ENCODE data around the gene SCRN1.

The SCRN1 gene, protein sequence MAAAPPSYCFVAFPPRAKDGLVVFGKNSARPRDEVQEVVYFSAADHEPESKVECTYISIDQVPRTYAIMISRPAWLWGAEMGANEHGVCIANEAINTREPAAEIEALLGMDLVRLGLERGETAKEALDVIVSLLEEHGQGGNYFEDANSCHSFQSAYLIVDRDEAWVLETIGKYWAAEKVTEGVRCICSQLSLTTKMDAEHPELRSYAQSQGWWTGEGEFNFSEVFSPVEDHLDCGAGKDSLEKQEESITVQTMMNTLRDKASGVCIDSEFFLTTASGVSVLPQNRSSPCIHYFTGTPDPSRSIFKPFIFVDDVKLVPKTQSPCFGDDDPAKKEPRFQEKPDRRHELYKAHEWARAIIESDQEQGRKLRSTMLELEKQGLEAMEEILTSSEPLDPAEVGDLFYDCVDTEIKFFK

DNA sequence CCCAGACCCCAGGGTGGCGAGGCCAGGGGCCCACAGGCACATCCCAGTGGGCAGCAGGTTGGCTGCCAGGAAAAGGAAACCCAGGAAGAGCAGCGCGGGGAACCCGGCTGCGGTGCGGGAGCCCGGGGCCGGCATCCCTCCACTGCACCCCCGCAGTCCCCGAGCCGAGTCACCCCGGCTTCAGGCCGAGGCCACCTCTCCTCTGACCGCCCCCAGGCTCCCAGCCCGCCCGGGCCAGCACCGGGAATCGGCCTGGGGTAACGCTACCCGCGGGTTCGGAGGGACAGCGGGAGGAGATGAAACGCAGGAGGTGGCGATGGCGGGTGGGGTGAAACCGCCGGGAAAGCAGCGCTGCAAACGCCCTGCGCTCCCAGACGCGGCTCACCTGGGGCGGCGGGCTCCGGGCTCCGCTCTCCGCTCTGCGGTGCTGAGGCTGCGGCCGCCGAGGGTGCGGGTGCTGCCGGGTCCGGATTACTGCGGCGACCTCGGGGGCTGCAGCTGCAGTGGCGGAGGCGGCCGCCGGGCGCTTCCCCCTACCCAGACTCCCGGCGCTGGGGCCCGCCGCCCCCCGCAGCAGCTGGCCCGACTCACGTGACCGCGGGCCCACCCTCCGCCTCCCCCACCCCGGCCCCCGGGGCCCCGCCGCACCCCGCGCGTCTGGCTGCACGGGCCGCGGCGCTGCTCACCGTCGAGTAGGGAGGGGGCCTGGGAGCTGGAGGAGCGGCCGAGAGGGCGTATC, at the start of gene SCRN1:
Gene SCRN1, minus strand, starts transcription at position 545 of the 739 bp plus-strand sequence. CDS start 20,734 bp downstream, outside the sequence.
- TF ChIP-seq ZFX (IDR thresholded peaks at IDR 0.05), result peak; percentile 62; the same call in 1 of the 2 replicates
- TF ChIP-seq, protein P1, sequence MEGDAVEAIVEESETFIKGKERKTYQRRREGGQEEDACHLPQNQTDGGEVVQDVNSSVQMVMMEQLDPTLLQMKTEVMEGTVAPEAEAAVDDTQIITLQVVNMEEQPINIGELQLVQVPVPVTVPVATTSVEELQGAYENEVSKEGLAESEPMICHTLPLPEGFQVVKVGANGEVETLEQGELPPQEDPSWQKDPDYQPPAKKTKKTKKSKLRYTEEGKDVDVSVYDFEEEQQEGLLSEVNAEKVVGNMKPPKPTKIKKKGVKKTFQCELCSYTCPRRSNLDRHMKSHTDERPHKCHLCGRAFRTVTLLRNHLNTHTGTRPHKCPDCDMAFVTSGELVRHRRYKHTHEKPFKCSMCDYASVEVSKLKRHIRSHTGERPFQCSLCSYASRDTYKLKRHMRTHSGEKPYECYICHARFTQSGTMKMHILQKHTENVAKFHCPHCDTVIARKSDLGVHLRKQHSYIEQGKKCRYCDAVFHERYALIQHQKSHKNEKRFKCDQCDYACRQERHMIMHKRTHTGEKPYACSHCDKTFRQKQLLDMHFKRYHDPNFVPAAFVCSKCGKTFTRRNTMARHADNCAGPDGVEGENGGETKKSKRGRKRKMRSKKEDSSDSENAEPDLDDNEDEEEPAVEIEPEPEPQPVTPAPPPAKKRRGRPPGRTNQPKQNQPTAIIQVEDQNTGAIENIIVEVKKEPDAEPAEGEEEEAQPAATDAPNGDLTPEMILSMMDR (conservative IDR thresholded peaks at IDR 0.05), result no peak
- peak within 1 kb of the TSS; percentile 75 for H3K27ac ChIP-seq

DNA sequence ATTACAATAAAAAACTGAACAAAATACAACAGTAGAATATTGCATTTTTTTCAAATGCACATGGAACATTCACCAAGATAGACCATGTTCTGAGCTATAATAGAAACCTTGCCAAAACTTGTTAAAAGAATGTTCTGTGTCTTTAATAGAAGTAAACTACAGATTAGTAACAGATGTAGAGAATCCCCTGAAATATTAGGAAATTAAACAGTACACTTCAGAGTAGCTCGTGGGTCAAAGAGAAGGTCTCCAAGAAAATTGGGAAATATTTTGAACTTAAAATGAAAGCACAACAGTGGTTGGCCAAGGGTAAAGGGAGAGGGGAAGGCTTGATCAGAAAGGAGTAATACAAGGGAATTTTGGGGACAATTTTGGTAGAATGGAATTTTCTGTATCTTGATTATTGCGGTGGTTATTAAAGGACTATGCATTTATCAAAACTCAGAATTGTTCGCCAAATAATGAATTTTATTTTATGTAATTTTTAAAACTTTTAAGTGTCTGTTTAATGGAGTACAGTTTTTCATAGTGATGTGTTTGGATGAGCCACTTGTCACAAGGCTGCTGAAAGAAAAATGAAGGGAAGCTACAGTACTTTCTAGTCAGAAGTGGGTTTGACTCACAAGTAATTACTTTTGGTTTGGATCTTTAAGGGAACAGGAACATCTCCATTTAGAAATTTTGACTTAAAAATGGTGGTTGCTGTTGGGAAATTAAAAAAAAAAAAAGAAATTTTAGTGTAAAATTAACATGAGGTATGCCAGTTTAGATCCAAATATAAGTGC, 48.8 kb upstream of the SCRN1 start:
- no peak for TF ChIP-seq ZFX (IDR thresholded peaks at IDR 0.05)
- TF ChIP-seq, protein P1 (conservative IDR thresholded peaks at IDR 0.05), result no peak
- H3K27ac ChIP-seq, result no peak overlapping the region

- no peak overlapping the region for H3K27ac ChIP-seq
- TF ChIP-seq ZFX (IDR thresholded peaks at IDR 0.05), result no peak
- TF ChIP-seq, protein P1 (conservative IDR thresholded peaks at IDR 0.05), result no peak
These were observed 46.6 kb upstream of the SCRN1 start for GRCh38 chr7:30036220-30036619.

DNA sequence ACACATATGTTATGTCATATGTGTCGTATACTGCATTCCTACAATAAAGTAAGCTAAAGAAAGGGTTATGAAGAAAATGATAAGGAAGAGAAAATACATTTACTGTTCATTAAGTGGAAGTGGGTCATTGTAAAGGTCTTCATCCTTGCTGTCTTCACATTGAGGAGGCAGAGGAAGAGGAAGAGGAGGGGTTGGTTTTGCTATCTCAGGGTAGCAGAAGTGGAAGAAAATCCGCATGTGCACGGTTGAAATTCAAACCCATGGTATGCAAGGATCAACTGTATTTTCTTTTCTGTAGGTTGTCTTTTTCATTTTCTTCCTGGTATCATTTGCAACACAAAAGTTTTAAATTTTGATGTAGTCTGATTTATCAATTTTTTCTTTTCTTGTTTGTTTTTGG, 44.9 kb upstream of the SCRN1 start:
- H3K27ac ChIP-seq, result no peak overlapping the region
- TF ChIP-seq ZFX (IDR thresholded peaks at IDR 0.05), result no peak
- TF ChIP-seq, protein P1 (conservative IDR thresholded peaks at IDR 0.05), result no peak

- no peak overlapping the region for H3K27ac ChIP-seq
These were observed 42.9 kb upstream of the SCRN1 start for GRCh38 chr7:30032310-30033125.

DNA sequence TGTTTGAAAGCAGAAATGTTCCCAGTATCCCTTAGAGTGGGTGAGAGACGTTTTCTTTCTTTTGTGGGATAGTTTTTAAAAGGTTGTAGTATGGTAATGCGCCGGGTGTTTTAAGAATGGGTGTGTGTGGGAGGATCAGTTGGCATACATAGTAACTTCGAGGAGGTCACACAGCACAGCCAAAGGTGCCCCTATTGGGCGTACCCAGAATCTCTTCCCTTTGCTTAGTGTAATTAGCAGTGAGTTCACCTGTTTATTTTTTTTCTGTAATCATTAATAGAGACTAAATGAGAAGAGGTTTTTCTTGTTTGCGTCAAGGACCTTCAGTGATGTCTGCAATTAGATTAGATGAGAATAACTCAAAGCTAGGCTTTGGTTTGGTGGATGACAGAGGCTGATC, 40.1 kb upstream of the SCRN1 start:
- TF ChIP-seq, protein P1 (conservative IDR thresholded peaks at IDR 0.05), result no peak; the same call in 1 of the 2 replicates
- no peak for TF ChIP-seq ZFX (IDR thresholded peaks at IDR 0.05)
- no peak overlapping the region; the same call in 1 of the 2 replicates for H3K27ac ChIP-seq

More at GRCh38 chr7:30032310-30033125, 42.9 kb upstream of the SCRN1 start:
- TF ChIP-seq, protein P1 (conservative IDR thresholded peaks at IDR 0.05), result no peak
- TF ChIP-seq ZFX (IDR thresholded peaks at IDR 0.05), result no peak

All from C4-2B (cell line).